ENCODE measurements around the gene BLTP1.

The BLTP1 gene

GRCh38 chr4:122121593-122121992 is 30.5 kb upstream of the BLTP1 start:
- no peak overlapping the region for H3K4me3 ChIP-seq (ENCODE audit: low read depth, low read length)
- DNase-seq (ENCODE audit: low read depth): no peak
- TF ChIP-seq CTCF (IDR thresholded peaks at IDR 0.05; ENCODE audit: low read depth, low read length, missing control alignments): no peak
- in situ Hi-C loops (cut with HindIII; ENCODE audit: low sequenced_read_pairs): loop anchor here (10.0 kb wide), 1 partner anchor 63 kb away; no protein-coding TSS in a partner anchor

DNA sequence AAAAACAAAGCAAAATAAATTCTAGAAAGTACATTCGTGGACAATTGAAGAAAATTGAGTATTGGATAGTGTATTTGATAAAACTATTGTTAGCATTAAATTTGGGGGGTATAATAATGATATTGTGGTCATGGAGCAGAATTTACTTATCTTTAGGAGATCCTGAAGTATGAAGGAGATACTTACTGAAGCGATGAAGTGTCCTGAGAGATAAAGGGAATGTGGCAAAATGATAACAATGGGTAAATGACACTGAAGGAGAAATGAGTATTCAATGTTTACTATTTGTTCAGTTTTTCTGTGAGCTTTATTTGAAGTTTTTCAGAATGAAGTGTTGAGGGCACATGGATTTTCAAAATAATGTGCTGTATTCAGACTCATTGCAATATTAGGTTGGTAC is 30.0 kb upstream of the BLTP1 start:
- no peak overlapping the region for H3K4me3 ChIP-seq (ENCODE audit: low read depth, low read length)
- TF ChIP-seq CTCF (IDR thresholded peaks at IDR 0.05; ENCODE audit: low read depth, low read length, missing control alignments): no peak
- in situ Hi-C loops (cut with HindIII; ENCODE audit: low sequenced_read_pairs): loop anchor here (10.0 kb wide), 1 partner anchor 63 kb away; no protein-coding TSS in a partner anchor
- DNase-seq (ENCODE audit: low read depth): no peak

- no peak overlapping the region for H3K4me3 ChIP-seq (ENCODE audit: low read depth, low read length)
- DNase-seq (ENCODE audit: low read depth): peak; percentile 12
- no peak for TF ChIP-seq CTCF (IDR thresholded peaks at IDR 0.05; ENCODE audit: low read depth, low read length, missing control alignments)
- in situ Hi-C loops (cut with HindIII; ENCODE audit: low sequenced_read_pairs): loop anchor here (10.0 kb wide), 1 partner anchor 56 kb away; no protein-coding TSS in a partner anchor
These were observed 23.1 kb upstream of the BLTP1 start for GRCh38 chr4:122129061-122129460.

DNA sequence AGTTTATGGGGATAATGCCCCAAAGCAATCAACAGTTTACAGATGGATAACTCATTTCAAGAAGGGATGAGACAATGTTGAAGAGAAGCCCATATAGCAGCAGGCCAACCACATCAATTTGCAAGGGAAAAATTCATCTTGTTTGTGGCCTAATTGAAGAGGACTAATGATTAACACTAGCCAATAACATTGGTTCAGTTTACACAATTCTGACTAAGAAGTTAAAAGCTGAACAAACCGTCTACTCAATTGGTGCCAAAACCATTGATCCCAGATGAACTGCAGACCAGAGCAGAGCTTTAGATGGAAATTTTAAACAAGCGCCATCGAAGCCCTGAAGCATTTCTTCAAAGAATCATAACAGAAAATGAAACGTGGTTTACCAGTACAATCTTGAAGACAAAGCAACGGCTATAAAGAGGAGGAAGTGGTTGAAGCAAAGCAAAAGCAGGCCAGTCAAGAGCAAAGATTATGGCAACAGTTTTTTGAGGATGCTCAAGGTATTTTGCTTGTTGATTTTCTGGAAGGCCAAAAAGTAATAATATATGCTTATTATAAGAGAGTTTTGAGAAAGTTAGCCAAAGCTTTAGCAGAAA is 20.5 kb upstream of the BLTP1 start:
- in situ Hi-C loops (cut with HindIII; ENCODE audit: low sequenced_read_pairs): no loop called here
- no peak for TF ChIP-seq CTCF (IDR thresholded peaks at IDR 0.05; ENCODE audit: low read depth, low read length, missing control alignments)
- no peak for DNase-seq (ENCODE audit: low read depth)
- H3K4me3 ChIP-seq (ENCODE audit: low read depth, low read length): no peak overlapping the region

DNA sequence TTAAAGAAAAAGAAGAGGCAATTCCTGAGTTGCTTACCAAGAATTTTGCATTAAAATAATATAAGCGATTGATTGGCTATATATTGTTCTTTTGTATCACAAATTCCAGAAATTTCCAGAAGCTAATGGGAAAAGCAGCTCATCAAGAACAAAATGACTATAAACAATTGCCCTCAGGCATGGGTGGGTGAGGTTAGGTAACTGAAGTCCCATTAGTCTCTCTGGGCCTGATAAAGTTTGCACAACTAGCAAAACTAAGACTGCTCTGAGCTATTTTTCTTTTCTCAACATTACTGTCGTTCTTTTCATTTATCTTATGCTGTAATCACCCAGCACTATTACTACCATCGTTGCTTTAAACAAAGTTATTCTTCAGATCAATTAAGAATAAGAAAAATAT is 19.2 kb upstream of the BLTP1 start:
- H3K4me3 ChIP-seq (ENCODE audit: low read depth, low read length): no peak overlapping the region
- in situ Hi-C loops (cut with HindIII; ENCODE audit: low sequenced_read_pairs): no loop called here
- no peak for DNase-seq (ENCODE audit: low read depth)
- no peak for TF ChIP-seq CTCF (IDR thresholded peaks at IDR 0.05; ENCODE audit: low read depth, low read length, missing control alignments)

DNA sequence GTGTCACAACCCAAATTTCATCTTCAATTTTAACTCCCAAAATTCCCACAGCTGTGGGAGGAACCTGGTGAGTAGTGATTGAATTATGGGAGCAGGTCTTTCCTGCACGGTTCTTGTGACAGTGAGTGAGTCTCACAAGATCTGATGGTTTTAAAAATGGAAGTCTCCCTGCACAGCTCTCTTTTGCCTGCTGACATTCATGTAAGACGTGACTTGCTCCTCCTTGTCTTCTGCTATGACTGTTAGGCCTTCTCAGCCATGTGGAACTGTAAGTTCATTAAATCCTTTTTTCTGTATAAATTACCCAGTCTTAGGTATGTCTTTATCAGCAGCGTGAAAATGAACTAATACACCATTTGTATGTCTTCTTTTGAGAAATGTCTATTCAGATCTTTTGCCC is 13.0 kb upstream of the BLTP1 start:
- no peak overlapping the region for H3K4me3 ChIP-seq (ENCODE audit: low read depth, low read length)
- TF ChIP-seq CTCF (IDR thresholded peaks at IDR 0.05; ENCODE audit: low read depth, low read length, missing control alignments): no peak
- DNase-seq (ENCODE audit: low read depth): no peak
- in situ Hi-C loops (cut with HindIII; ENCODE audit: low sequenced_read_pairs): no loop called here

Data from astrocyte of the cerebellum (primary cell).